Omental fat pad (tissue), 4 donors: Measurements from ENCODE around the gene ADSS2. TPM values are rescaled to one million over a fixed set of nuclear protein-coding genes. Genes with fewer than 3 reads are reported as not detected.

Source experiments
- ATAC-seq: fragments of 150-250 bp; one replicate; pipeline ENCODE4 v1.9.1; 2016; ENCODE audit warnings: mild to moderate bottlenecking, moderate library complexity; ENCODE audit not compliant: low FRiP score
- DNase-seq: peaks from one replicate; pipeline ENCODE4 v3.0.0-alpha.2; 2019; ENCODE audit warnings: low spot score
- CTCF ChIP-seq, 3 donors: fragments of 450-650 bp; IDR thresholded peaks; one replicate each; pipeline ENCODE4 v1.5.1; 2016 to 2017; ENCODE audit warnings: antibody characterized with exemption in 3 of 3, mild to moderate bottlenecking in 3 of 3, moderate library complexity in 2 of 3
- total RNA-seq, 4 donors: library from RNA; depleted of rRNA; stranded (reverse); fragments of >200 nt; gene quantifications; one replicate each; pipeline ENCODE4 v1.1.0, GENCODE V29; 2016

The ADSS2 gene
- total RNA-seq, 4 donors from 2014 or later = 21.3 to 41.4 (median 32.4) TPM

DNA sequence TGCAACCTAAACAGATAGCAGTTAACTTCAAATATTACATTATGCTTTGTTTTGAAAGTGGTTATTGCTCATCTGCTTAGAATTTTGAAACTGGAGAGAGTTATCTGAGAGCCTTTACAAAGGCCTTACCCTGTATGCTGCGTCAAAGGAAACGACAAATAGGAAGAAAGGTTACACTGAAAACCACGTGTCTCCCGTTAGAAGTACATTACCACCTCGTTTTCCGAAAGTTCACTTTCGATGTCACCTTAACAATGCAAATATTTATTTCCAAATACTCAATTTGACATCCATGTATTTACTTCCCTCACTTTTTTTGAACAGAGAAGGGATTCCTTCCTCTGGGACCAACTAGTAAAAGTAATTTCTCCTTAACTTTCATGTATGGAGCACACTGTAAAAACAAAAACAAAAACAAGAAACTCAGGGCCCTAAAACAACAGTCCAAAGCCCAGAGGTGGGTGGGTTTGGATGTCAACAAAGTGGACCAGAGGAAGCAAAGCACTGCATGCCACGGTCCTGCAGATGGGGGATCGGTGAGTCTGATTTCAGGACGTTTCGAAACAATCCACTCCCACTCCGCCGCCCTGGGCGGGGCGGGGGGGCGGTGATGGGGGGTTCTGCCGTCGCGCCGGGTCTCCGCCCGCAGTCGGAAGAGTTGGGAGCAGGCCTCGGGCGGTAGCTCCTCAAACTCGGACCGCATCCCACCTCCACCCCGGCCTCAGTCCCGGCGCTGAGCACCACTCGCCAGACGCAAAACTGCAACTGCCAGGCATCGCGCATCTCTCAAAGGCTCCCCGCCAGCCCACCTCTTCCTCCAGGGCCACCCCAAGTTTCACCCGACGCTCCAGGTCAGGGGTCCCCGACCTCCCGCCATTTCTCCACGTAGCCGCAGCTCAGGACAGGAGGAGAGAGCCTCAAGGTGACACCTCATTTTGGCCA lies 841 bp downstream of the ADSS2 start:
- no peak for DNase-seq
- TF ChIP-seq CTCF (IDR thresholded peaks at IDR 0.05) = no peak
- peak; percentile 35 for ATAC-seq

GRCh38 chr1:244449936-244450508 lies 1.7 kb downstream of the ADSS2 start:
- TF ChIP-seq CTCF (IDR thresholded peaks at IDR 0.05) = no peak
- no peak for ATAC-seq
- no peak for DNase-seq

GRCh38 chr1:244448279-244449036 lies 3.3 kb downstream of the ADSS2 start:
- ATAC-seq (no peak), DNase-seq (no peak)

DNA sequence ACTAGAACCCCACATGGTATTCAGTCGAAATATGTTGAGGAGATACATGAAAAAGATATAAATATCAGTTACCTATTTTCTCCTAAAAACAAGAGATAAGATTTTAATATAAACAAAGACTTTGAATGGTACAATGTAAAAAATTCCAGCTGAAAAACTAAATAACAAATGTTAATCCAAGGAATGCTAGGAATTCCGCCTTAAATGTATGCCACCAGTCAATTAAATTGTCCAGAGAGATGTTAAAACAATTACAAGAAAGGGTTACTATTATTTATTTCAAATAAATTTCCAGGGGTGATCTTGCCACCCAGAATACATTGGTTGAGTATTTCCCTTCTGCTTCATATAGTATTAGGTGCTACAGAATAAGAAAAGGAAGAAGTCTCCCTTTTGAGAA lies 4.2 kb downstream of the ADSS2 start:
- no peak for DNase-seq
- TF ChIP-seq CTCF (IDR thresholded peaks at IDR 0.05) = no peak
- ATAC-seq = no peak

More at GRCh38 chr1:244448279-244449036, 3.3 kb downstream of the ADSS2 start:
- TF ChIP-seq CTCF (IDR thresholded peaks at IDR 0.05) = no peak

GRCh38 chr1:244447024-244447423 lies 4.7 kb downstream of the ADSS2 start:
- no peak for TF ChIP-seq CTCF (IDR thresholded peaks at IDR 0.05)
- DNase-seq (no peak), ATAC-seq (no peak)

- no peak for TF ChIP-seq CTCF (IDR thresholded peaks at IDR 0.05)
- ATAC-seq = no peak
- no peak for DNase-seq
Measured at GRCh38 chr1:244445320-244446181, 6.2 kb downstream of the ADSS2 start.
